ENCODE measurements around the gene NR3C2. TPM values are rescaled to one million over a fixed set of nuclear protein-coding genes. Genes with fewer than 3 reads are reported as not detected.

NR3C2 gene
- polyA plus RNA-seq, 4 donors = 6.0 to 10.5 (median 9.2) TPM

DNA sequence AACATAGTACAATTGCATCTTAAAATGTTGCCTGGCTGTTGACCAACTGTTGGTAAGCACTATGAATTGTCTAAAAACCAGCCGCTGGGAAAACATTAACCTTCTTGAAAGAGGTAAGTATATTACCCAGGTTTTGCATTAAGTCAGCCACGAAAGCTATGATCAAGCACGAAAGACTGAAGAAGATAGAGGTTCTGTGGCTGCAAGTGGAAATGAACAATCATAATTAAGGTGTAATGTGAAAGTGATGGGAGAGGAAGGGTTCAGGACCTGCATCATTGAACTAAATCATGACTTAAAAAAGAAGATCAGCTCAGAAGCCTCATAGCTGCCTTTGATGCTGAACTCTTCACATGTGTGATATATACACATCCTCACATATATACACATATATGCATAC is 341.0 kb downstream of the NR3C2 start:
- Histone ChIP-seq H3K27me3 (ENCODE audit: control insufficient read depth in 3 of 3, insufficient read depth in 3 of 3, low read length in 3 of 3) (no peaks in the 10 kb centered on the region), H3K4me3 (ENCODE audit: low read depth in 1 of 3, low read length in 3 of 3) (no peak overlapping the region), H3K36me3 (ENCODE audit: control insufficient read depth in 3 of 3, insufficient read depth in 2 of 3, low read depth in 1 of 3, low read length in 3 of 3) (peaks cover 0 to 13% (median 5%) of the 10 kb centered on the region in 3 donors), H3K4me1 (ENCODE audit: control insufficient read depth in 3 of 3, insufficient read depth in 2 of 3, low read depth in 1 of 3, low read length in 2 of 3) (no peaks in the 10 kb centered on the region), H3K27ac (ENCODE audit: low read depth in 1 of 3, low read length in 2 of 3) (no peak overlapping the region), H3K9me3 (ENCODE audit: control insufficient read depth in 2 of 2, insufficient read depth in 1 of 2, low read depth in 1 of 2, low read length in 1 of 2) (no peaks in the 10 kb centered on the region)
- WGBS, 3 donors = 60 to 90% (median 77%) methylated on average over 3 of the region's 3 CpGs
- DNase-seq = no peak
- FAIRE-seq = no peak

DNA sequence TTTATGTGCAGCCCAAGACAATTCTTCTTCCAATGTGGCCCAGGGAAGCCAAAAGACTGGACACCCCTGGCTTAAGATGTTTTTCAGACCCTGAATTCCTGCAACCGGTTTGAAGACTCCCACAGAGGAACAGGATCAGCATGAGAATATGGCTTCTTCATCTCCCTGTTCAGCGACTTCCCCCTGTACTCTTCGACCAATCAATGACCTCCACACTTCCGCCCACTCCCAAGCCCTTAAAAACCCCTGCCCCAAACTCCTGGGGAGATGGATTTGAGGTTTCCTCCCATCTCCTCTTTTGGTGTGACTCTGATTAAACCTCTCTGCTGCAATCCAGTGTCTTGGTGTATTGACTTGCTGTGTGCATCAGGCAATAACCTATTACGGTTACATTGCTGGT is 344.4 kb downstream of the NR3C2 start:
- H3K4me3 ChIP-seq (ENCODE audit: low read depth in 1 of 3, low read length in 3 of 3) = no peak overlapping the region
- no peak for FAIRE-seq
- H3K27ac ChIP-seq (ENCODE audit: low read depth in 1 of 3, low read length in 2 of 3) = no peak overlapping the region
- no peak for DNase-seq
- 94 to 97% (median 96%) methylated on average over 5 of the region's 5 CpGs for WGBS, 3 donors
- no peaks in the 10 kb centered on the region for H3K4me1 ChIP-seq (ENCODE audit: control insufficient read depth in 3 of 3, insufficient read depth in 2 of 3, low read depth in 1 of 3, low read length in 2 of 3)
- H3K27me3 ChIP-seq (ENCODE audit: control insufficient read depth in 3 of 3, insufficient read depth in 3 of 3, low read length in 3 of 3) = no peaks in the 10 kb centered on the region
- no peaks in the 10 kb centered on the region for H3K9me3 ChIP-seq (ENCODE audit: control insufficient read depth in 2 of 2, insufficient read depth in 1 of 2, low read depth in 1 of 2, low read length in 1 of 2)
- peaks cover 0 to 18% (median 0%) of the 10 kb centered on the region in 3 donors for H3K36me3 ChIP-seq (ENCODE audit: control insufficient read depth in 3 of 3, insufficient read depth in 2 of 3, low read depth in 1 of 3, low read length in 3 of 3)

DNA sequence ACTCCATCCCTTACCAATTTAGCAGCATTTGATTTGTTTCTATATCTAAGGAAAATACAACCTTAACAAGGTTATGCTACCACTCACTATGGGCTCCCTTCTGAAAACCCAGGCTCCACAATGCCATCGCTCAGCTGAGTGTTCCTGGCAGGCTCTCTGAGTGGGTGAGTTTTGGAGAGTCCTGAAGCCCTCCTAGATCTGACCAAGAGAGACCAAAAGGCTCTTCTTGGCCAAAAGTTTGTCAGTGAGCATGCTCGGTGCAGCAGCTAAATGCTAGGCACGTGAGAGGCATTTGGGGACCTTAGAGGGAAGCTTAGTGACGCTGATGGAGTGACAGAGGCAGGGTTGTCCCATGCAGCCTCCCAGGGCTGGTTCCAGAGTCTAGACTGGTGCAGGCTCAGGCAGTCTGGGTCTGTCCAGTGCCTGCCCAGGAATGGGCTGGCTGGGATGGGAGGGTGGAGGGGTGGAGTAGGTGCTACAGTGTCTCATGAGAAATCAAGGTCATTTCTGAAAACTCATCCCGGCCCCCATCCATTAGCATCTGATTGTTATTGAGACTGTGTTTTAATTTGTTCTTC is 346.8 kb downstream of the NR3C2 start:
- 91 to 98% (median 98%) methylated on average over 5 of the region's 5 CpGs for WGBS, 3 donors
- H3K27me3 ChIP-seq (ENCODE audit: control insufficient read depth in 3 of 3, insufficient read depth in 3 of 3, low read length in 3 of 3) = no peaks in the 10 kb centered on the region
- H3K27ac ChIP-seq (ENCODE audit: low read depth in 1 of 3, low read length in 2 of 3) = no peak overlapping the region
- no peak overlapping the region for H3K4me3 ChIP-seq (ENCODE audit: low read depth in 1 of 3, low read length in 3 of 3)
- H3K4me1 ChIP-seq (ENCODE audit: control insufficient read depth in 3 of 3, insufficient read depth in 2 of 3, low read depth in 1 of 3, low read length in 2 of 3) = no peaks in the 10 kb centered on the region
- H3K9me3 ChIP-seq (ENCODE audit: control insufficient read depth in 2 of 2, insufficient read depth in 1 of 2, low read depth in 1 of 2, low read length in 1 of 2) = no peaks in the 10 kb centered on the region
- FAIRE-seq (no peak), DNase-seq (no peak)
- H3K36me3 ChIP-seq (ENCODE audit: control insufficient read depth in 3 of 3, insufficient read depth in 2 of 3, low read depth in 1 of 3, low read length in 3 of 3) = peaks cover 0 to 22% (median 0%) of the 10 kb centered on the region in 3 donors

DNA sequence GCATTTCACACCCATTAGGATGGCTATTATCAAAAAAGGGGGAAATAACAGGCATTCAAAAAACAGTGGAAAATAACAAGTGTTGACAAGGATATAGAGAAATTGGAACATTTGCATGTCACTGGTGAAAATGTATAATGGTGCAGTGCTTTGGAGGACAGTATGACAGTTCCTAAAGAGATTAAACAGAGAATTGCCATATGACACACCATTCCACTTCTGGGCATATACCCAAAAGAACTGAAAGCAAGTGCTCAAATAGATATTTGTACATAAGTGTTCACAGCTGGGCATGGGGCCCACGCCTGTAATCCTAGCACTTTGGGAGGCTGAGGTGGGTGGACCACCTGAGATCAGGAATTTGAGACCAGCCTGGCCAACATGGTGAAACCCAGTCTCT is 348.1 kb downstream of the NR3C2 start:
- DNase-seq = no peak

DNA sequence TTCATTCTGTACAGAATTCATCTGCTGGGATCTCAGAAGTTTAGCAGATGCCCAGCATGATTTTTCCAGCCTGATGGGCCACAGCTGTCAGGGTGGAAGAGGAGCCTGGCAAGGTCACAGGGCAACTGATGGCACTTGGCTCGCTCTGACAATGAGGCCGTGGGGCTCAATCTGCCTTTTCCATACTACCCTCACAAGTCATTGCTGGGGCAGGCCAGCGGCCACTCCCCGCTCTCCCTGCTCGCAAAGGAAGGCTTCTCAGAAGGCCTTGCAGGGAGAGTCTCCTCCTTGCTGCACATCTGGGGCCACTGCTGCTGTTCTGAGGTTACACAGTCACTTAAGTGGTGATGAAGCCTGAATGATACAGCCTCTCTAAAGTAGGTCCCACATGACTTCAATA is 349.1 kb downstream of the NR3C2 start:
- WGBS, 3 donors = 95 to 98% (median 96%) methylated on average over 5 of the region's 5 CpGs
- no peak for FAIRE-seq
- no peak for DNase-seq
- Histone ChIP-seq H3K36me3 (ENCODE audit: control insufficient read depth in 3 of 3, insufficient read depth in 2 of 3, low read depth in 1 of 3, low read length in 3 of 3) (peaks cover 0 to 19% (median 0%) of the 10 kb centered on the region in 3 donors), H3K27me3 (ENCODE audit: control insufficient read depth in 3 of 3, insufficient read depth in 3 of 3, low read length in 3 of 3) (no peaks in the 10 kb centered on the region), H3K4me1 (ENCODE audit: control insufficient read depth in 3 of 3, insufficient read depth in 2 of 3, low read depth in 1 of 3, low read length in 2 of 3) (no peaks in the 10 kb centered on the region), H3K4me3 (ENCODE audit: low read depth in 1 of 3, low read length in 3 of 3) (no peak overlapping the region), H3K9me3 (ENCODE audit: control insufficient read depth in 2 of 2, insufficient read depth in 1 of 2, low read depth in 1 of 2, low read length in 1 of 2) (no peaks in the 10 kb centered on the region), H3K27ac (ENCODE audit: low read depth in 1 of 3, low read length in 2 of 3) (no peak overlapping the region)

More for the DNA sequence above, 348.1 kb downstream of the NR3C2 start:
- Histone ChIP-seq H3K4me1 (ENCODE audit: control insufficient read depth in 3 of 3, insufficient read depth in 2 of 3, low read depth in 1 of 3, low read length in 2 of 3) (no peaks in the 10 kb centered on the region), H3K27ac (ENCODE audit: low read depth in 1 of 3, low read length in 2 of 3) (no peak overlapping the region), H3K27me3 (ENCODE audit: control insufficient read depth in 3 of 3, insufficient read depth in 3 of 3, low read length in 3 of 3) (no peaks in the 10 kb centered on the region), H3K9me3 (ENCODE audit: control insufficient read depth in 2 of 2, insufficient read depth in 1 of 2, low read depth in 1 of 2, low read length in 1 of 2) (no peaks in the 10 kb centered on the region), H3K4me3 (ENCODE audit: low read depth in 1 of 3, low read length in 3 of 3) (no peak overlapping the region), H3K36me3 (ENCODE audit: control insufficient read depth in 3 of 3, insufficient read depth in 2 of 3, low read depth in 1 of 3, low read length in 3 of 3) (peaks cover 0 to 21% (median 0%) of the 10 kb centered on the region in 3 donors)
- no peak for FAIRE-seq
- WGBS, 3 donors = 86 to 96% (median 89%) methylated on average over 1 of the region's 1 CpG

DNA sequence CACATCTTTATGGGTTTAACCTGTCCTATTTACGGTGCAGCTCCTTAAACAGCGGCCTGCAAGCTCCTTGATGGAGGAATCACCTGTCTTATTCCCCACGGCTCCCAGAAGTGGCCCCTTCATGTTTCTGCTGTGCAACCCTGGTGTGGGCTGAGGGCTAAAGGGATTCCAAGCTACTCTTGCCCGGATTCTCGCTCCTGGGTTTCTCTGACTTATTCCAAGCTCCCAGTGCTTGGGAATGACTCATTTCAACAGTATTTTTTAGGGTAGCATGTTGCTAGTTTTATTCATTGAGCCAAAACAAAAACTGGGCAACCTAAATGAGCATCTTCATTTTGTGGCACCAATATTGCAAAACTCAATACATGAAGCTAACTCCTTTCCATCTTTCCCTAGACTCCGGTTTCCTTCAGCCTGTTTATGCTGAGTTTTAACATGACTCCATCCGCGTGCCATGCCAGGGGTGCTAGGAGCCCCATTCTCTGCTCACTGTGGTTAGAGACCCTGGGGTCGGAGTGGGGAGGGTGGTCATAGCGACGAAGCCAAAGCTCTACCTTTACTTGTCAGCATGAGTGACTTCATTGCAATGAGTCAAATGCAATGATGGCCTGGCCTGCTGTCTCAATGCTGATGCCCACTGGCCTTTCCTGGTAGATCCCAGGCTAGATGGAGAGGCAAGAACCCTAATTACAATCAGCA is 349.7 kb downstream of the NR3C2 start:
- DNase-seq (no peak), FAIRE-seq (no peak)
- Histone ChIP-seq H3K36me3 (ENCODE audit: control insufficient read depth in 3 of 3, insufficient read depth in 2 of 3, low read depth in 1 of 3, low read length in 3 of 3) (peaks cover 0 to 19% (median 0%) of the 10 kb centered on the region in 3 donors), H3K27ac (ENCODE audit: low read depth in 1 of 3, low read length in 2 of 3) (no peak overlapping the region), H3K4me1 (ENCODE audit: control insufficient read depth in 3 of 3, insufficient read depth in 2 of 3, low read depth in 1 of 3, low read length in 2 of 3) (no peaks in the 10 kb centered on the region), H3K9me3 (ENCODE audit: control insufficient read depth in 2 of 2, insufficient read depth in 1 of 2, low read depth in 1 of 2, low read length in 1 of 2) (no peaks in the 10 kb centered on the region), H3K4me3 (ENCODE audit: low read depth in 1 of 3, low read length in 3 of 3) (no peak overlapping the region), H3K27me3 (ENCODE audit: control insufficient read depth in 3 of 3, insufficient read depth in 3 of 3, low read length in 3 of 3) (no peaks in the 10 kb centered on the region)
- 93 to 97% (median 95%) methylated on average over 11 of the region's 11 CpGs for WGBS, 3 donors

DNA sequence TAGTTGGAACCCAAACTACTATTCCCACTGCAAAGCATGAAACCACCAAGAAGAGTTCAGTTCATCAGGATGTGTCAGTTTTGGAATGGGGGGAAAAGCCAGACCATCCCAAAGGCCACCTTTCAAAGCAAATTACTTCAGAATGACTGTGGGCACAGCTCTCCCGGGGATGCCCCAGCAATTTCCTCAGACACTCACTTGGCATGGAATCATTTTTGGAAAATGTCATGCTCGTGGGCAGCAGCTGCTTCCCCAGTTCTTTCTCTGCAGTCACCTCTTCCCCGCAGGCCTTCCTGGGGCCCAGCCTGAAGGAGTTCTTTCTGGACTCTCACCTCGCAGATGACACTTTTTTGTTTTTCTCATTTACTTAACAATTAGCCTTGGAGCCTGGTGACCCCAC is 350.3 kb downstream of the NR3C2 start:
- peaks cover 0 to 19% (median 0%) of the 10 kb centered on the region in 3 donors for H3K36me3 ChIP-seq (ENCODE audit: control insufficient read depth in 3 of 3, insufficient read depth in 2 of 3, low read depth in 1 of 3, low read length in 3 of 3)
- no peaks in the 10 kb centered on the region for H3K4me1 ChIP-seq (ENCODE audit: control insufficient read depth in 3 of 3, insufficient read depth in 2 of 3, low read depth in 1 of 3, low read length in 2 of 3)
- FAIRE-seq (no peak), DNase-seq (no peak)
- no peak overlapping the region for H3K27ac ChIP-seq (ENCODE audit: low read depth in 1 of 3, low read length in 2 of 3)
- WGBS, 3 donors = 84 to 92% (median 85%) methylated on average over 4 of the region's 4 CpGs
- H3K4me3 ChIP-seq (ENCODE audit: low read depth in 1 of 3, low read length in 3 of 3) = no peak overlapping the region
- no peaks in the 10 kb centered on the region for H3K27me3 ChIP-seq (ENCODE audit: control insufficient read depth in 3 of 3, insufficient read depth in 3 of 3, low read length in 3 of 3)
- H3K9me3 ChIP-seq (ENCODE audit: control insufficient read depth in 2 of 2, insufficient read depth in 1 of 2, low read depth in 1 of 2, low read length in 1 of 2) = no peaks in the 10 kb centered on the region

DNA sequence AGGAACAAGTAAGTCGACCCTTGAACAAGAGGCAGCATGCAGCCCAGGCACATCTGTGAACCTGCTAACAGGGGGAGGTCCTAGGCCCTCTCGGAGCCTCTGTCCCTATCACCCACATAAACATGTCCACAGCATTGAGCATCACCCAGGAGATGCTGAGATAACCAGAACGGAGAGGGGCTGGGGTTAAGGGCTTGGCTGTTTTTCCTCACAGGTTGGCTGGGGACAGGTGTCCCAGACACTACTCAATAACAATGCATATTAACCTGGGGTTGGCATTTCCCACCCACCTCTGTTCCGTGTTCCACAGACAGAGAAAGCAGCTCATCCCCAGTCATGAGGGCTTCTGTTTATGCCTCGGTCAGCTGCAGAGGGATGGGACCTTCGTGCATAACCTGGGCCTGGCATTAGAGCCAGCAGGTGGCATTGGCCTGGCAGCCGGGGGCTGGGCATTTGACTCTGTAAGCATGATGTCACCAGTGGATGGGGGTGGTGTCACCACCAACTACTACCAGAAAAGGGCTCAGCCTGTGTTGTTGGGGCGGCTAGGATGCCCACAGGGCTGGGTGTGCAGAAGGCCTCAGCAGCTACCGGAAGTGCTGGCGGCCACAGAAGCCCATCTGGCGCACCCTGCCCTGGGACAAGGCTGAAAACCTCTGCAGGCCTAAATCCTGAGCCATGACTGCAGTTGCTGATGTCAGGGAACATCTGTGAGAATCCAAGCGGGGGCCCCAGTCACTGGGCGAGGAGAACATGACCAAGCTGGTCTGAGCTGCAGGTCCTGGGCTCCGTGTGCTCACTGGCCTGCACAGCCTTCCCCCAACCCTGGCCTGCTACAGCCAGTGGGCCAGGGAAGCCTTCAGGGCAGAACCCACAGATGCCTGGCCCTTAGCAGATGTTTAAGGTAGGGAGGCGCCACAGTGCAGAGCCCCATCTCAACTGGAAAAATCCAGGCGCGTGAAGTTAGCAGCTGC is 351.4 kb downstream of the NR3C2 start:
- WGBS, 3 donors = 91 to 94% (median 93%) methylated on average over 17 of the region's 17 CpGs
- H3K27ac ChIP-seq (ENCODE audit: low read depth in 1 of 3, low read length in 2 of 3) = no peak overlapping the region
- DNase-seq (no peak), FAIRE-seq (no peak)
- no peaks in the 10 kb centered on the region for H3K9me3 ChIP-seq (ENCODE audit: control insufficient read depth in 2 of 2, insufficient read depth in 1 of 2, low read depth in 1 of 2, low read length in 1 of 2)
- H3K4me1 ChIP-seq (ENCODE audit: control insufficient read depth in 3 of 3, insufficient read depth in 2 of 3, low read depth in 1 of 3, low read length in 2 of 3) = no peaks in the 10 kb centered on the region
- H3K27me3 ChIP-seq (ENCODE audit: control insufficient read depth in 3 of 3, insufficient read depth in 3 of 3, low read length in 3 of 3) = no peaks in the 10 kb centered on the region
- H3K36me3 ChIP-seq (ENCODE audit: control insufficient read depth in 3 of 3, insufficient read depth in 2 of 3, low read depth in 1 of 3, low read length in 3 of 3) = peaks cover 0 to 19% (median 0%) of the 10 kb centered on the region in 3 donors
- no peak overlapping the region for H3K4me3 ChIP-seq (ENCODE audit: low read depth in 1 of 3, low read length in 3 of 3)
